ENCODE results near the gene TBC1D4. TPM values are rescaled to one million over a fixed set of nuclear protein-coding genes. Genes with fewer than 3 reads are reported as not detected.

Gene TBC1D4
- total and polyA plus RNA-seq, 9 donors: 14.3 to 24.0 (median 20.3) TPM

GRCh38 chr13:75329723-75330122, 152.2 kb downstream of the TBC1D4 start:
- Histone ChIP-seq H3K27me3 (ENCODE audit: control insufficient read depth, insufficient read depth, low read length) (no peaks in the 10 kb centered on the region), H3K4me1 (ENCODE audit: control insufficient read depth, insufficient read depth, low read length) (peaks cover 2% of the 10 kb centered on the region), H3K36me3 (ENCODE audit: control insufficient read depth, insufficient read depth, low read length) (peaks cover 5% of the 10 kb centered on the region), H3K4me3 (ENCODE audit: low read length) (no peak overlapping the region), H3K27ac (ENCODE audit: low read length) (no peak overlapping the region), H3K9me3 (replicated peaks; ENCODE audit: control insufficient read depth, low read depth, low read length) (no peaks in the 10 kb centered on the region)
- DNase-seq: no peak
- WGBS (ENCODE audit: insufficient coverage): 70% methylated on average over 2 of the region's 5 CpGs

GRCh38 chr13:75329097-75329496, 152.9 kb downstream of the TBC1D4 start:
- Histone ChIP-seq H3K36me3 (ENCODE audit: control insufficient read depth, insufficient read depth, low read length) (peaks cover 5% of the 10 kb centered on the region), H3K4me1 (ENCODE audit: control insufficient read depth, insufficient read depth, low read length) (peaks cover 2% of the 10 kb centered on the region), H3K27me3 (ENCODE audit: control insufficient read depth, insufficient read depth, low read length) (no peaks in the 10 kb centered on the region), H3K9me3 (replicated peaks; ENCODE audit: control insufficient read depth, low read depth, low read length) (no peaks in the 10 kb centered on the region), H3K27ac (ENCODE audit: low read length) (no peak overlapping the region), H3K4me3 (ENCODE audit: low read length) (no peak overlapping the region)
- 100% methylated on average over 3 of the region's 5 CpGs for WGBS (ENCODE audit: insufficient coverage)
- no peak for DNase-seq

- no peaks in the 10 kb centered on the region for H3K9me3 ChIP-seq (replicated peaks; ENCODE audit: control insufficient read depth, low read depth, low read length)
- H3K36me3 ChIP-seq (ENCODE audit: control insufficient read depth, insufficient read depth, low read length): peaks cover 5% of the 10 kb centered on the region
- peaks cover 2% of the 10 kb centered on the region for H3K4me1 ChIP-seq (ENCODE audit: control insufficient read depth, insufficient read depth, low read length)
- no peak for DNase-seq
- H3K4me3 ChIP-seq (ENCODE audit: low read length): no peak overlapping the region
- no peaks in the 10 kb centered on the region for H3K27me3 ChIP-seq (ENCODE audit: control insufficient read depth, insufficient read depth, low read length)
- WGBS (ENCODE audit: insufficient coverage): no CpG with 5 or more reads among the region's 3 CpGs
- no peak overlapping the region for H3K27ac ChIP-seq (ENCODE audit: low read length)
Measured at GRCh38 chr13:75327135-75327510, 154.8 kb downstream of the TBC1D4 start.

- H3K27ac ChIP-seq (ENCODE audit: low read length): no peak overlapping the region
- H3K4me3 ChIP-seq (ENCODE audit: low read length): no peak overlapping the region
- H3K36me3 ChIP-seq (ENCODE audit: control insufficient read depth, insufficient read depth, low read length): peaks cover 5% of the 10 kb centered on the region
- peak; percentile 33 for DNase-seq
- 77% methylated on average over 15 of the region's 21 CpGs for WGBS (ENCODE audit: insufficient coverage)
- H3K27me3 ChIP-seq (ENCODE audit: control insufficient read depth, insufficient read depth, low read length): no peaks in the 10 kb centered on the region
- H3K4me1 ChIP-seq (ENCODE audit: control insufficient read depth, insufficient read depth, low read length): peaks cover 2% of the 10 kb centered on the region
- no peaks in the 10 kb centered on the region for H3K9me3 ChIP-seq (replicated peaks; ENCODE audit: control insufficient read depth, low read depth, low read length)
Measured at GRCh38 chr13:75326173-75327134, 155.5 kb downstream of the TBC1D4 start.

GRCh38 chr13:75325711-75326110, 156.3 kb downstream of the TBC1D4 start:
- WGBS (ENCODE audit: insufficient coverage): no CpG with 5 or more reads among the region's 4 CpGs

GRCh38 chr13:75324413-75324940, 157.5 kb downstream of the TBC1D4 start:
- Histone ChIP-seq H3K4me1 (ENCODE audit: control insufficient read depth, insufficient read depth, low read length) (peaks cover 2% of the 10 kb centered on the region), H3K9me3 (replicated peaks; ENCODE audit: control insufficient read depth, low read depth, low read length) (no peaks in the 10 kb centered on the region), H3K36me3 (ENCODE audit: control insufficient read depth, insufficient read depth, low read length) (peaks cover 5% of the 10 kb centered on the region), H3K27ac (ENCODE audit: low read length) (no peak overlapping the region), H3K27me3 (ENCODE audit: control insufficient read depth, insufficient read depth, low read length) (no peaks in the 10 kb centered on the region), H3K4me3 (ENCODE audit: low read length) (no peak overlapping the region)
- WGBS (ENCODE audit: insufficient coverage): 100% methylated on average over 1 of the region's 1 CpG
- DNase-seq: no peak

More at GRCh38 chr13:75325711-75326110, 156.3 kb downstream of the TBC1D4 start:
- no peak overlapping the region for H3K27ac ChIP-seq (ENCODE audit: low read length)
- H3K4me1 ChIP-seq (ENCODE audit: control insufficient read depth, insufficient read depth, low read length): peaks cover 2% of the 10 kb centered on the region
- peaks cover 5% of the 10 kb centered on the region for H3K36me3 ChIP-seq (ENCODE audit: control insufficient read depth, insufficient read depth, low read length)
- DNase-seq: no peak
- H3K9me3 ChIP-seq (replicated peaks; ENCODE audit: control insufficient read depth, low read depth, low read length): no peaks in the 10 kb centered on the region
- H3K27me3 ChIP-seq (ENCODE audit: control insufficient read depth, insufficient read depth, low read length): no peaks in the 10 kb centered on the region
- H3K4me3 ChIP-seq (ENCODE audit: low read length): no peak overlapping the region

- no peaks in the 10 kb centered on the region for H3K4me1 ChIP-seq (ENCODE audit: control insufficient read depth, insufficient read depth, low read length)
- H3K36me3 ChIP-seq (ENCODE audit: control insufficient read depth, insufficient read depth, low read length): peaks cover 3% of the 10 kb centered on the region
- no peak overlapping the region for H3K27ac ChIP-seq (ENCODE audit: low read length)
- no peaks in the 10 kb centered on the region for H3K9me3 ChIP-seq (replicated peaks; ENCODE audit: control insufficient read depth, low read depth, low read length)
- H3K4me3 ChIP-seq (ENCODE audit: low read length): no peak overlapping the region
- DNase-seq: no peak
- no peaks in the 10 kb centered on the region for H3K27me3 ChIP-seq (ENCODE audit: control insufficient read depth, insufficient read depth, low read length)
- no CpG with 5 or more reads among the region's 3 CpGs for WGBS (ENCODE audit: insufficient coverage)
Measured at GRCh38 chr13:75321084-75321483, 160.9 kb downstream of the TBC1D4 start.

- DNase-seq: peak; percentile 39
- H3K27ac ChIP-seq (ENCODE audit: low read length): no peak overlapping the region
- no peaks in the 10 kb centered on the region for H3K4me1 ChIP-seq (ENCODE audit: control insufficient read depth, insufficient read depth, low read length)
- H3K36me3 ChIP-seq (ENCODE audit: control insufficient read depth, insufficient read depth, low read length): no peaks in the 10 kb centered on the region
- H3K9me3 ChIP-seq (replicated peaks; ENCODE audit: control insufficient read depth, low read depth, low read length): no peaks in the 10 kb centered on the region
- no peak overlapping the region for H3K4me3 ChIP-seq (ENCODE audit: low read length)
- WGBS (ENCODE audit: insufficient coverage): 75% methylated on average over 3 of the region's 4 CpGs
- H3K27me3 ChIP-seq (ENCODE audit: control insufficient read depth, insufficient read depth, low read length): no peaks in the 10 kb centered on the region
Measured at GRCh38 chr13:75319254-75319653, 162.7 kb downstream of the TBC1D4 start.

- no peaks in the 10 kb centered on the region for H3K4me1 ChIP-seq (ENCODE audit: control insufficient read depth, insufficient read depth, low read length)
- H3K9me3 ChIP-seq (replicated peaks; ENCODE audit: control insufficient read depth, low read depth, low read length): no peaks in the 10 kb centered on the region
- H3K27me3 ChIP-seq (ENCODE audit: control insufficient read depth, insufficient read depth, low read length): no peaks in the 10 kb centered on the region
- no peak overlapping the region for H3K27ac ChIP-seq (ENCODE audit: low read length)
- WGBS (ENCODE audit: insufficient coverage): no CpG with 5 or more reads among the region's 2 CpGs
- H3K4me3 ChIP-seq (ENCODE audit: low read length): no peak overlapping the region
- no peaks in the 10 kb centered on the region for H3K36me3 ChIP-seq (ENCODE audit: control insufficient read depth, insufficient read depth, low read length)
- no peak for DNase-seq
Measured at GRCh38 chr13:75318138-75318833, 163.7 kb downstream of the TBC1D4 start.

- no peak for DNase-seq
- Histone ChIP-seq H3K27me3 (ENCODE audit: control insufficient read depth, insufficient read depth, low read length) (no peaks in the 10 kb centered on the region), H3K27ac (ENCODE audit: low read length) (no peak overlapping the region), H3K4me1 (ENCODE audit: control insufficient read depth, insufficient read depth, low read length) (no peaks in the 10 kb centered on the region), H3K4me3 (ENCODE audit: low read length) (no peak overlapping the region), H3K9me3 (replicated peaks; ENCODE audit: control insufficient read depth, low read depth, low read length) (no peaks in the 10 kb centered on the region), H3K36me3 (ENCODE audit: control insufficient read depth, insufficient read depth, low read length) (peaks cover 8% of the 10 kb centered on the region)
- no CpG with 5 or more reads among the region's 1 CpG for WGBS (ENCODE audit: insufficient coverage)
Measured at GRCh38 chr13:75316427-75316826, 165.5 kb downstream of the TBC1D4 start.

Measured in muscle of leg (tissue), 11 donors.